D721Med (cell line): ENCODE data around the gene RAB3GAP2.
"Not testable (repeated sequence)": the region's sequence is repeated elsewhere in the genome, so short reads cannot be mapped to it uniquely, and the experiment has no call there.

Experiments used
- DNase-seq: peaks from one replicate; pipeline ENCODE4 v3.0.0; 2011; ENCODE audit warnings: low spot score; ENCODE audit not compliant: insufficient read length
- FAIRE-seq: peaks from 2 replicates; lab custom pipeline; 2011; peaks lifted over from hg19 to GRCh38; lab: Jason Lieb, UNC
- TF ChIP-seq, protein P1 (sequence below): IDR thresholded peaks from 2 replicates; pipeline ENCODE4 v1.5.1; 2012; ENCODE audit warnings: mild to moderate bottlenecking, control low read depth; ENCODE audit not compliant: insufficient read depth; ENCODE audit errors: missing control alignments

Gene RAB3GAP2

DNA sequence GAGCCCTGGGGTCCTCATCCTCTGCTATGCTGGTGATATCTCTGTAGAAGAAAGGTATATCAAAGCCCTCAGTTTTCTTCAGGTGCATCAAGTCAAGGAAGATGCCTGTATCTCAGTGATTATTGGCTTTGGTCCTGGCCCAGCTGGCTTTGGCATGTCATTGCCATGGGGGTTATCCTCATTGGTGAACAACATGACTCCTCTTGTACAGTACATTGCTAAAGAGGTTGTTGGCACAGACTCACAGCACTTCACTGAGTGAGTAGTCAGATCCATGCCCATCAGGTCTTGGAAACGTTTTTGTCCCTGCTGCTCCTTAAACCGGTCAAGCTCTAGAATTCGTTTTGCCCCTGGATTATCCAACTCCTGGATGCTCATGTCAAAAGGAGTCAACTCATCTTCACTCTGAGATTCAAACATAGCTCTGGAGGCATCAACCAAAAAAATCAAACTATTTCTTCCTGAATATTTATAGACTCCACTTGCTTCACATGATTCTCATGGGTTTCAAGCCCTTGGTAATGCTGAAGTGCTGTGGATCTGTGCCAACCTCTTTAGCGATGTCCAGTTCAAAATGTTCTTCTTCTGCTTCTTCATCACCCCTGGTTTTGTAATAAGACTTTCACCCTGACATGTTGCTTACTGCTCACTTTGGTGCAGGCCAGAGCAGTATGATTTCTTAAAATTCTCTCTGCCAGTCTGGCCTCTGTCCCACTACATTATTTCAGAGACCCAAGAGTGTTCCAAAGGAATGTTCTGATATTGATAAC lies 43.0 kb upstream of the RAB3GAP2 start:
- no peak for FAIRE-seq
- DNase-seq = no peak
- TF ChIP-seq, protein P1, sequence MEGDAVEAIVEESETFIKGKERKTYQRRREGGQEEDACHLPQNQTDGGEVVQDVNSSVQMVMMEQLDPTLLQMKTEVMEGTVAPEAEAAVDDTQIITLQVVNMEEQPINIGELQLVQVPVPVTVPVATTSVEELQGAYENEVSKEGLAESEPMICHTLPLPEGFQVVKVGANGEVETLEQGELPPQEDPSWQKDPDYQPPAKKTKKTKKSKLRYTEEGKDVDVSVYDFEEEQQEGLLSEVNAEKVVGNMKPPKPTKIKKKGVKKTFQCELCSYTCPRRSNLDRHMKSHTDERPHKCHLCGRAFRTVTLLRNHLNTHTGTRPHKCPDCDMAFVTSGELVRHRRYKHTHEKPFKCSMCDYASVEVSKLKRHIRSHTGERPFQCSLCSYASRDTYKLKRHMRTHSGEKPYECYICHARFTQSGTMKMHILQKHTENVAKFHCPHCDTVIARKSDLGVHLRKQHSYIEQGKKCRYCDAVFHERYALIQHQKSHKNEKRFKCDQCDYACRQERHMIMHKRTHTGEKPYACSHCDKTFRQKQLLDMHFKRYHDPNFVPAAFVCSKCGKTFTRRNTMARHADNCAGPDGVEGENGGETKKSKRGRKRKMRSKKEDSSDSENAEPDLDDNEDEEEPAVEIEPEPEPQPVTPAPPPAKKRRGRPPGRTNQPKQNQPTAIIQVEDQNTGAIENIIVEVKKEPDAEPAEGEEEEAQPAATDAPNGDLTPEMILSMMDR = no peak

DNA sequence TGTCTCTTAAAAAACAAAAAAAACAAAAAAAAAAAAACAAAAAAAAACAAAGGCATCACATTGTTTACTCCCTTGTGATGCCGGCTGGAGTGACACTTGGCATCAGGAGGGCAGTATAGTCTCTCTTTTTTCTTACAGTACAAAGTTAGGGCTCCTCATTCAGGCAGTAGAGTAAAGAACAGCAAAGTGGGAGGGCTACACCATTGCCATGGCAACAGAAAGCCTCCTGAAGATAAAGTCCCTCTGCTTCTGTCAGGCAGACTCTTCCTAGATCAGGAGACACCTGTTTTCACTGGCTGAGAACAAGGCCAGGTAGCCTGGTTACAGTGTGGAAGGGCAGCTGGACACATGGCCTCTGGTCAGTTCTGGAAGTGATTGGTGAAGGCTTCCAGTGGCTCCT lies 41.3 kb upstream of the RAB3GAP2 start:
- FAIRE-seq = no peak
- DNase-seq = no peak

DNA sequence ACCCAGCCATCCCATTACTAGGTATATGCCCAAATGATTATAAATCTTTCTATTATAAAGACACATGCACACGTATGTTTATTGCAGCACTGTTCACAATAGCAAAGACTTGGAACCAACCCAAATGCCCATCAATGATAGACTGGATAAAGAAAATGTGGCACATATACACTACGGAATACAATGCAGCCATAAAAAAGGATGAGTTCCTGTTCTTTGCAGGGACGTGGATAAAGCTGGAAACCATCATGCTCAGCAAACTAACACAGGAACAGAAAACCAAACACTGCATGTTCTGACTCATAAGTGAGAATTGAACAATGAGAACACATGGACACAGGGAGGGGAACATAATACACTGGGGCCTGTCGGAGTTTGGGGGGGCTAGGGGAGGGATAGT lies 37.9 kb upstream of the RAB3GAP2 start:
- FAIRE-seq, DNase-seq: not testable (repeated sequence)

More for the DNA sequence above, 41.3 kb upstream of the RAB3GAP2 start:
- TF ChIP-seq, protein P1 = no peak

DNA sequence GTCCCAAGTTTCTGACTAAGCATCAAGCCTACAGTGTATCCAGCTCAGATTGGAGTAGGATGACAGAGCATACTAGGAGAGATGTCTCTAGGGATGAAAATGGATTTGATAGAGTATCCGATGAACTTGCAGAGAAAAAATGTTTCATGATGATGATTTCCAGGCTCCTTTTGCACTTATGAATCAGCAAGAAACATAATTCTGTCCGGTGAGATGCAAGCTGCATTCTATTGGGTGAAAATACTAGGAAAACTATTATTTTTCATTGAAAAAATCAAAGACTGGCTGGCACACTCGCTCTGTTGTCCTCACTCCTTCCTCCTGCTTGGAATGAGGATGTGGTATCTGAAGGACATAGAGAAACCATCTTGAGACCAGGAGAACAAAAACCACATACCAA lies 35.4 kb upstream of the RAB3GAP2 start:
- DNase-seq = no peak
- TF ChIP-seq, protein P1 = no peak
- FAIRE-seq = no peak

DNA sequence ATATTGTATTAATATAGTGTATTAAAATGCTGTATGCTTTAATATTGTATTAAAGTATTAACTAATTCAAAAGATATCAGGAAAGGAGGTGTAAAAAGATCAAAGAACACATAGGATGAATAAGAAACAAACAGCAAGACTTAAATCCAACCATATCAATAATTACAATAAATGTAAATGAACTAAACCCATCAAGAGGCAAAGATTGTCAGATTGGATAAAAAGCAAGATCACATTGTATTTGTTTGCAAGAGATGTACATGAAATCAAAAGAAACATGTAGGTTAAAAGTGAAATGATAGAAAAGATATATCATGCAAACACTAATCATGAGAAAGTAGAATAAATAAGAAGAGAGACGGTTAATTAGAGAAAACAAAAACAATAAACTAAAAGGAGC lies 34.1 kb upstream of the RAB3GAP2 start:
- no peak for DNase-seq
- TF ChIP-seq, protein P1 = no peak
- FAIRE-seq = peak; percentile 84

DNA sequence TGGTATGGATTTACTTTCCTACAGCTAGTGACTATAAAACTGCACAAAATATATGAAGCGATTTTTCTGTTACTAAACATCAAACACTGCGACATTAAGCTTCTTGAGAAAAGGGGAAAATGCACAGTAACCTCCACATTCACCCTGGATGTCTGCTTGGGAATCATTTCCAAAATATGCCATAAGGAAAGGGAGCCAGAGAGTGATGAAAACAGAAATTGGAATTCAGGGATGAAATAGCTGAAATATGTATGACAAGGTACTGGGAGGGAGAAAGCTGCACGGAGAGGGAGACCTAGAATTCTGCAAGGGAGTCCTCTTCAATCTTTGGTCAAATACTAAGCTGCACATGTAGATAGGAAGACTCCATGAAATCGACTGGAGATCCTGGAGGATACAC lies 31.6 kb upstream of the RAB3GAP2 start:
- FAIRE-seq = no peak

DNA sequence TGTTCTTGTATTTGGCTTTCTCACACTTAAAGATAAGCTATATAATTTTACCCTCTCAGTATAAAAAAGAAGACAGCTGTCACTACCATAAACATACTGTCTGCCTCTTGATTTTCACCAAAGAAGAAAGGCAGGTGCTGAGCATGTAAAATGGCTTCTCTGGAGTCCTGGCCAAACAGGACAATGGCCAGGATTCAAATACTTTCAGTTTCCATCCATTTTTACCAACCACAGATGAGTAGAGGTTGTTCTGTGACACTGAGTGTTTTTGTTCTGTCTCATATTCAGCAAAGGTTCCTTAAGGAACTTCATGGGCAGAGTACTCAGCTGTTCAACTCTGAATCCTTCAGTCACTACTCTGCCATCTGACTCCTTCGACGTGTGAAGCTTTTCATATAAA lies 29.4 kb upstream of the RAB3GAP2 start:
- DNase-seq = no peak
- FAIRE-seq = no peak
- TF ChIP-seq, protein P1 = no peak

More for the DNA sequence above, 31.6 kb upstream of the RAB3GAP2 start:
- TF ChIP-seq, protein P1 = no peak
- no peak for DNase-seq
